ENCODE data around the gene CKAP4.

Gene CKAP4

GRCh38 chr12:106245767-106246166, 2.1 kb downstream of the CKAP4 start:
- H3K36me3 Mint-ChIP-seq, result peaks cover 2% of the 10 kb centered on the region
- no peak overlapping the region for H3K27ac Mint-ChIP-seq
- peaks cover 36% of the 10 kb centered on the region for H3K4me1 Mint-ChIP-seq
- no peak for ATAC-seq (ENCODE audit: low read depth)
- DNase-seq (ENCODE audit: low spot score in 2 of 2), result no peak
- H3K9me3 Mint-ChIP-seq, result no peaks in the 10 kb centered on the region
- peak overlapping the region; percentile 84 for H3K4me3 Mint-ChIP-seq
- no peaks in the 10 kb centered on the region for H3K27me3 Mint-ChIP-seq

DNA sequence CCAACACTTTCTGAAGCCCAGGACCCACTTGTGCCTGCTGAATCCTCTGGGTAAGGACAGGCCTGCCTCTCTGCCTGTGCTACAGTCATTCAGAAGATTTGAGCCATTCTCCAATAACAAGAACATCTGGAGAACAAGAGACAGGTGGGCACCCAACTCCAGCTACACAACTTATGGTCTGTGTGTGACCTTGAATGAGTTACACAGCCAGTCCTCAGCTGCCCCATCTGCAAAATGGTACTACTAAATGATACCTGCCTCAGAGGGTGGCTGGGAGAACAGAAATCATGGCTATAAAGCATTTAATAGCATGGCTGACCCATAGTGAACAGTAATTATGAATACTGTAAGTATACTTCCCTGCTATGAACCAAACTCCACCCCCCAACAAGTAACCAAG, 4.2 kb downstream of the CKAP4 start:
- no peak for ATAC-seq (ENCODE audit: low read depth)
- H3K27me3 Mint-ChIP-seq, result no peaks in the 10 kb centered on the region
- H3K27ac Mint-ChIP-seq, result no peak overlapping the region
- no peak for DNase-seq (ENCODE audit: low spot score in 2 of 2)
- peaks cover 19% of the 10 kb centered on the region for H3K4me1 Mint-ChIP-seq
- H3K9me3 Mint-ChIP-seq, result no peaks in the 10 kb centered on the region
- H3K36me3 Mint-ChIP-seq, result peaks cover 13% of the 10 kb centered on the region
- H3K4me3 Mint-ChIP-seq, result no peak overlapping the region

GRCh38 chr12:106240821-106241220, 7.0 kb downstream of the CKAP4 start:
- no peak for DNase-seq (ENCODE audit: low spot score in 2 of 2)
- Mint-ChIP-seq H3K9me3 (no peaks in the 10 kb centered on the region), H3K36me3 (peaks cover 22% of the 10 kb centered on the region), H3K27ac (no peak overlapping the region), H3K27me3 (no peaks in the 10 kb centered on the region), H3K4me1 (peaks cover 20% of the 10 kb centered on the region), H3K4me3 (no peak overlapping the region)
- no peak for ATAC-seq (ENCODE audit: low read depth)

DNA sequence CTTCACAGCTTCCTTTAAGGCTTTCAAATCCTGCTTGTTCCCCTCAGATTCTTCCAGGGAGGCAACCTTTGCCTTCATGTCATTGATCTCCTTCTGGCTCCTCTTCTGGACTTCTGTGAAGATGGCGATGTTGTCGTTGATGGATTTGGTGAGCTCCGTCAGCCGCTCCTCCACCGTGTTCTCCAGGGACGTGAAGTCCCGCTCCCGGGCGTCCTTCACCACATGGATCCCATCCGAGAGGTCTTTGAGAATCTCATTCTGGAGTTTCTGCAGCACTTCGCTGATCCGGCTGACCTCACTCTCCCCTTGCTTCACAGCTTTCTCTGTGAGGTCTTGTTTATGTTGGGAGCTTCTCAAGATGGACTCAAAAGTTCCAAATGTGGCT, 7.9 kb downstream of the CKAP4 start:
- H3K27me3 Mint-ChIP-seq, result no peaks in the 10 kb centered on the region
- H3K36me3 Mint-ChIP-seq, result peaks cover 26% of the 10 kb centered on the region
- no peak overlapping the region for H3K27ac Mint-ChIP-seq
- no peak for DNase-seq (ENCODE audit: low spot score in 2 of 2)
- no peak for ATAC-seq (ENCODE audit: low read depth)
- H3K4me1 Mint-ChIP-seq, result peaks cover 20% of the 10 kb centered on the region
- no peaks in the 10 kb centered on the region for H3K9me3 Mint-ChIP-seq
- no peak overlapping the region for H3K4me3 Mint-ChIP-seq

DNA sequence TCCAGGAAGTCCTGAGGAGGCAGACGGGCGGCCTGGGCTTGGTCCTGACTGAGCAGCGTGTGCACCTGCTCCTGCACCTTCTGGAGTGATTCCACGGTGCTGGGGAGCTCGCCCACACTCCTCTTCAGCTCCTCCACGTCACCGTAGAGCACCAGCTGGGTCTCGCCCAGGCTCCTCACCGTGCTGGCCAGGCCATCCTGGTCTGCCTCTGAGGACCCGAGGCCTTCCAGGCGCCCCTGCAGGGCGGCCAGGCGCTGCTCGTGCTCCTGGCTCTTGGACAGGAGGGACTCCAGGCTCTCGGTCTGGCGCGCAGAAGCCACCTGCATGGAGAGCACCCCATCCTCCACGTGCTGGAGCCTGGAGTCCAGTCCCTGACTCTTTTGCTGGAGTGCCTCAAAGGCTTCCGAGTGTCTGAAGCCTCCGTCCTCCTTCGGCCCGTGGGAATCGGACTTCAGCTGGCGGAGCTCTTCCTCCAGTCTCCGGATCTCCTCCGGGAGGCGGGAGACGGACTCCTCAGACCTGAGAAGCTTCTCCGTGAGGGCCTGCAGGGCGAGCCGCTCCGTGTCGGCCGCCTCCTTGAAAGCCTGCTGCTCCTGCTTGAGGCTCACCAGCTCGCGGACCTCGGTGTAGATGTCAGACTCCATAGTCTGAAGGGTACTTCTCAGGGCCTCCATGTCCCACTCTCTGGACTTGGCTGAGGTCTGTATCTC, 8.4 kb downstream of the CKAP4 start:
- ATAC-seq (ENCODE audit: low read depth), result no peak
- H3K4me1 Mint-ChIP-seq, result peaks cover 17% of the 10 kb centered on the region
- H3K4me3 Mint-ChIP-seq, result no peak overlapping the region
- DNase-seq (ENCODE audit: low spot score in 2 of 2), result no peak
- no peaks in the 10 kb centered on the region for H3K27me3 Mint-ChIP-seq
- peaks cover 26% of the 10 kb centered on the region for H3K36me3 Mint-ChIP-seq
- H3K9me3 Mint-ChIP-seq, result no peaks in the 10 kb centered on the region
- H3K27ac Mint-ChIP-seq, result no peak overlapping the region

DNA sequence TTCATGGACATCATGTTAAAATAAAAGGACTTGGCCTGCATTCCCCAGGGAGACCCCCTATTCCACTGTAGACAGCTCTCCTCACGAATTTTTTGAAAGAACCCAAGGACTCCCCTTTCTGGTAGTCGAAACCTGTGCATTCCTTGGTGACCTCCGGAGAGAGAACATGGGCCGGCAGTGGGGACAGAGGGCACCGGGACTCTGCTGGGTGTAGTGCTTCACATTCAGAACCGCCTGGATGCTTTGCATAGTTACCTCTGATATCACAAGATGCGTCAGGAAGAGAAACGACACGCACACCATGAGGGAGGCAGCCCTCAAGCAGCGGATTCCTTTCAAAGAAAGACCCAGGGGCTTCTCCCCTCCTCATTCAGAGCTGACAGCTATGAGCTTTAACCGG, 9.7 kb downstream of the CKAP4 start:
- H3K4me3 Mint-ChIP-seq, result no peak overlapping the region
- no peaks in the 10 kb centered on the region for H3K9me3 Mint-ChIP-seq
- H3K27ac Mint-ChIP-seq, result no peak overlapping the region
- DNase-seq (ENCODE audit: low spot score in 2 of 2) (no peak), ATAC-seq (ENCODE audit: low read depth) (no peak)
- peaks cover 27% of the 10 kb centered on the region for H3K36me3 Mint-ChIP-seq
- H3K27me3 Mint-ChIP-seq, result no peaks in the 10 kb centered on the region
- peaks cover 10% of the 10 kb centered on the region for H3K4me1 Mint-ChIP-seq

GRCh38 chr12:106235770-106236169, 12.1 kb downstream of the CKAP4 start:
- Mint-ChIP-seq H3K27me3 (peaks cover 2% of the 10 kb centered on the region), H3K9me3 (no peaks in the 10 kb centered on the region), H3K27ac (no peak overlapping the region), H3K4me1 (peaks cover 15% of the 10 kb centered on the region), H3K36me3 (peaks cover 26% of the 10 kb centered on the region), H3K4me3 (no peak overlapping the region)
- ATAC-seq (ENCODE audit: low read depth) (no peak), DNase-seq (ENCODE audit: low spot score in 2 of 2) (no peak)

GRCh38 chr12:106234449-106234848, 13.4 kb downstream of the CKAP4 start:
- ATAC-seq (ENCODE audit: low read depth) (no peak), DNase-seq (ENCODE audit: low spot score in 2 of 2) (no peak)
- no peak overlapping the region for H3K4me3 Mint-ChIP-seq

GRCh38 chr12:106233011-106233410, 14.8 kb downstream of the CKAP4 start:
- Mint-ChIP-seq H3K27ac (no peak overlapping the region), H3K36me3 (peaks cover 11% of the 10 kb centered on the region), H3K4me3 (no peak overlapping the region), H3K27me3 (peaks cover 2% of the 10 kb centered on the region), H3K4me1 (peaks cover 17% of the 10 kb centered on the region), H3K9me3 (no peaks in the 10 kb centered on the region)
- ATAC-seq (ENCODE audit: low read depth) (no peak), DNase-seq (ENCODE audit: low spot score in 2 of 2) (no peak)

More at GRCh38 chr12:106234449-106234848, 13.4 kb downstream of the CKAP4 start:
- no peaks in the 10 kb centered on the region for H3K9me3 Mint-ChIP-seq
- H3K36me3 Mint-ChIP-seq, result peaks cover 19% of the 10 kb centered on the region
- no peak overlapping the region for H3K27ac Mint-ChIP-seq
- peaks cover 2% of the 10 kb centered on the region for H3K27me3 Mint-ChIP-seq
- peaks cover 15% of the 10 kb centered on the region for H3K4me1 Mint-ChIP-seq

GRCh38 chr12:106229036-106229591, 18.7 kb downstream of the CKAP4 start:
- H3K4me3 Mint-ChIP-seq, result no peak overlapping the region
- ATAC-seq (ENCODE audit: low read depth) (no peak), DNase-seq (ENCODE audit: low spot score in 2 of 2) (no peak)
- no peaks in the 10 kb centered on the region for H3K9me3 Mint-ChIP-seq
- no peak overlapping the region for H3K27ac Mint-ChIP-seq
- peaks cover 2% of the 10 kb centered on the region for H3K27me3 Mint-ChIP-seq
- peaks cover 2% of the 10 kb centered on the region for H3K36me3 Mint-ChIP-seq
- peaks cover 23% of the 10 kb centered on the region for H3K4me1 Mint-ChIP-seq

- ATAC-seq (ENCODE audit: low read depth) (no peak), DNase-seq (ENCODE audit: low spot score in 2 of 2) (no peak)
- H3K9me3 Mint-ChIP-seq, result no peaks in the 10 kb centered on the region
- H3K27ac Mint-ChIP-seq, result peak overlapping the region; percentile 97
- no peaks in the 10 kb centered on the region for H3K36me3 Mint-ChIP-seq
- H3K4me3 Mint-ChIP-seq, result no peak overlapping the region
- H3K27me3 Mint-ChIP-seq, result peaks cover 2% of the 10 kb centered on the region
- peaks cover 25% of the 10 kb centered on the region for H3K4me1 Mint-ChIP-seq
Measured at GRCh38 chr12:106228320-106228710, 19.5 kb downstream of the CKAP4 start.

GRCh38 chr12:106227641-106228319, 20.0 kb downstream of the CKAP4 start:
- peak; percentile 37 to 68 for DNase-seq (ENCODE audit: low spot score in 2 of 2)
- Mint-ChIP-seq H3K36me3 (no peaks in the 10 kb centered on the region), H3K27me3 (peaks cover 3% of the 10 kb centered on the region), H3K27ac (peak overlapping the region; percentile 97), H3K9me3 (no peaks in the 10 kb centered on the region), H3K4me1 (peaks cover 25% of the 10 kb centered on the region), H3K4me3 (peak overlapping the region; percentile 39)
- ATAC-seq (ENCODE audit: low read depth), result peak; percentile 88

GRCh38 chr12:106226884-106227640, 20.8 kb downstream of the CKAP4 start:
- DNase-seq (ENCODE audit: low spot score in 2 of 2), result peak; percentile 46 to 53
- Mint-ChIP-seq H3K9me3 (no peaks in the 10 kb centered on the region), H3K27ac (peak overlapping the region; percentile 97), H3K36me3 (no peaks in the 10 kb centered on the region), H3K4me1 (peaks cover 25% of the 10 kb centered on the region), H3K27me3 (peaks cover 4% of the 10 kb centered on the region), H3K4me3 (peak overlapping the region; percentile 39)
- ATAC-seq (ENCODE audit: low read depth), result peak; percentile 42

DNA sequence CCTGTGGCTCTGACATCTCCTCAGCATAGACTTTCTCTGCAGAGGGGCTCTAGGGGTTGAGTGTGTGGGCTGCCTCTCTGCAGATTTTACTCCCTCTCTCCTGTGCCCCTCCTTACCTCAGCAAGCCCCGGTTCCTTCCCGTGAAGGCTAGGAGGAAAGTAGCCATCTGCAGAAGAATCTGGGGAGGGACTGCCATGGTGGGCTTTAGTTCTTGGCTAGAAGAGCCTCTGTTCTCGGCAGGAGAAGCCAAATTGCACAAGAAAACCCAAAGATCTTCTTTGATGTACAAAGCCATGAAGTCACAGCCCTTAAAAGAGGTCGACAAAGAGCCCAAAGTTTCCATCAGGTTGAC, 23.5 kb downstream of the CKAP4 start:
- Mint-ChIP-seq H3K9me3 (no peaks in the 10 kb centered on the region), H3K27me3 (peaks cover 7% of the 10 kb centered on the region), H3K4me3 (no peak overlapping the region), H3K4me1 (peaks cover 28% of the 10 kb centered on the region), H3K36me3 (no peaks in the 10 kb centered on the region), H3K27ac (no peak overlapping the region)
- ATAC-seq (ENCODE audit: low read depth) (no peak), DNase-seq (ENCODE audit: low spot score in 2 of 2) (no peak)

Measured in memory B cell (primary cell).